Right lobe of liver (tissue), 4 donors: ENCODE results near the gene CHP2.

Experiments
- CTCF ChIP-seq, 4 donors: fragments of 200-600 bp in 3 of 4; fragments of 450-650 bp in 1 of 4; IDR thresholded peaks; one replicate each; pipeline versions ENCODE4 v1.5.1 to v1.8.0; 2016 to 2022; ENCODE audit warnings: antibody characterized with exemption in 4 of 4, mild to moderate bottlenecking in 2 of 4
- POLR2A ChIP-seq: fragments of 450-650 bp; IDR thresholded peaks from one replicate; pipeline ENCODE4 v1.6.1; 2017; ENCODE audit warnings: antibody characterized with exemption, mild to moderate bottlenecking
- donor health status: DM: no; HTN: no; CAD: no.
- donor health status: DM: no; HTN: no; CAD: no.
- donor health status: DM: no; HTN: yes; CAD: no.

GRCh38 chr16:23765933-23766332 is 11.1 kb downstream of the CHP2 start:
- TF ChIP-seq POLR2A (no peak), CTCF (IDR thresholded peaks at IDR 0.05) (no peak)
